ENCODE results near the gene MUC12. TPM values are rescaled to one million over a fixed set of nuclear protein-coding genes. Genes with fewer than 3 reads are reported as not detected.

MUC12 gene
- total and polyA plus RNA-seq, 2 of the 8 experiments (the other 6 are each of a cell fraction or from before 2014, with no cell fraction given) = 7.7 to 16.2 TPM

- no peak for TF ChIP-seq CHD7 (IDR thresholded peaks at IDR 0.05; ENCODE audit: insufficient replicate concordance, low read length)
- TF ChIP-seq CHD2 (IDR thresholded peaks at IDR 0.05; ENCODE audit: low read length) = no peak
- no peak for TF ChIP-seq POU5F1 (IDR thresholded peaks at IDR 0.05; ENCODE audit: low read depth, low read length)
- TF ChIP-seq PHF8 (conservative IDR thresholded peaks at IDR 0.05; ENCODE audit: low read depth, low read length) = no peak
Observed at GRCh38 chr7:101068401-101068800, 99.0 kb downstream of the MUC12 start (continued).
